Gastrocnemius medialis (tissue), 4 donors: Measurements from ENCODE around the gene NRG2. TPM values are rescaled to one million over a fixed set of nuclear protein-coding genes. Genes with fewer than 3 reads are reported as not detected.

ENCODE experiments used
- ATAC-seq, 2 donors: fragments of 150-250 bp; one replicate each; pipeline ENCODE4 v1.9.1; 2016
- DNase-seq, 2 donors: peaks; one replicate each; pipeline ENCODE4 v3.0.0-alpha.2; 2019
- H3K27ac ChIP-seq, 4 donors: fragments of 200-600 bp; sonication (generic); 1 replicate in 1 of 4; 2 replicates in 3 of 4; pipeline ENCODE4 v1.5.1; 2016 to 2018; ENCODE audit warnings: mild to moderate bottlenecking in 2 of 4, moderate library complexity in 1 of 4
- H3K27me3 ChIP-seq, 3 donors: fragments of 200-600 bp; sonication (generic) in 2 of 3; 1 replicate in 1 of 3; 2 replicates in 2 of 3; pipeline versions ENCODE4 v1.5.1 to v1.6.0; 2016 to 2019; ENCODE audit warnings: mild to moderate bottlenecking in 1 of 3, moderate library complexity in 1 of 3
- H3K36me3 ChIP-seq, 2 donors: fragments of 200-600 bp; sonication (generic) in 1 of 2; one replicate each; pipeline ENCODE4 v1.5.1; 2017 to 2018
- H3K4me1 ChIP-seq, 2 donors: fragments of 200-600 bp; sonication (generic) in 1 of 2; one replicate each; pipeline ENCODE4 v1.5.1; 2016 to 2017; ENCODE audit warnings: mild to moderate bottlenecking in 2 of 2
- H3K4me3 ChIP-seq, 4 donors: fragments of 200-600 bp; sonication (generic) in 3 of 4; 1 replicate in 1 of 4; 2 replicates in 3 of 4; pipeline ENCODE4 v1.5.1; 2016 to 2019; ENCODE audit warnings: mild to moderate bottlenecking in 2 of 4
- H3K9me3 ChIP-seq, 3 donors: fragments of 200-600 bp; sonication (generic) in 2 of 3; 1 replicate in 1 of 3; 2 replicates in 2 of 3; pipeline ENCODE4 v1.5.1; 2016 to 2019
- CTCF ChIP-seq, 5 experiments: fragments of 450-650 bp in 3 of 5; fragments of 200-600 bp in 2 of 5; sonication (generic) in 2 of 5; IDR thresholded peaks in 4 of 5; conservative IDR thresholded peaks in 1 of 5; 1 replicate in 4 of 5; 2 replicates in 1 of 5; pipeline ENCODE4 v1.5.1; 2016 to 2019; ENCODE audit warnings: antibody characterized with exemption in 5 of 5, mild to moderate bottlenecking in 3 of 5, moderate library complexity in 3 of 5
- POLR2A ChIP-seq, 2 donors: fragments of 450-650 bp; IDR thresholded peaks; one replicate each; pipeline ENCODE4 v1.6.1; 2017; ENCODE audit warnings: antibody characterized with exemption in 2 of 2, mild to moderate bottlenecking in 2 of 2, moderate library complexity in 2 of 2
- in situ Hi-C, 4 donors: fragments of 200-750 bp; cut with MboI; loops; one replicate each; pipeline versions ENCODE4 v1.15.0 to v1.8.0; 2017; ENCODE audit warnings: low sequenced_read_pairs in 4 of 4
- intact Hi-C: fragments of 100-400 bp; cut with DNase I; formaldehyde crosslinking; loops from one replicate; pipeline ENCODE4 v1.15.1; 2023; ENCODE audit warnings: low total_unique reads
- total RNA-seq, 4 donors: library from RNA; depleted of rRNA; stranded (reverse); fragments of >200 nt; gene quantifications; one replicate each; pipeline versions ENCODE4 v1.1.0 to v1.2.3, GENCODE V29; 2016

NRG2 gene
- total RNA-seq, 4 donors from 2014 or later, result 10.3 to 28.8 (median 20.0) TPM

- DNase-seq (no peak), ATAC-seq (no peak)
- TF ChIP-seq POLR2A (IDR thresholded peaks at IDR 0.05) (no peak), CTCF (IDR thresholded peaks at IDR 0.05 in 4 of 5, conservative IDR thresholded peaks at IDR 0.05 in 1 of 5) (no peak)
- Histone ChIP-seq H3K4me1 (peaks cover 18 to 19% of the 10 kb centered on the region in 2 donors), H3K36me3 (peaks cover 0 to 14% of the 10 kb centered on the region in 2 donors), H3K27me3 (no peaks in the 10 kb centered on the region), H3K9me3 (no peaks in the 10 kb centered on the region), H3K27ac (no peak overlapping the region), H3K4me3 (no peak overlapping the region)
- in situ Hi-C loops, result no loop called here
- intact Hi-C loops, result loop anchor here (10.0 kb wide), 1 partner anchor 159 kb away; the partner anchor contains the start of gene NRG2
These were observed 156.9 kb downstream of the NRG2 start for GRCh38 chr5:139886213-139886612.

- no peak for ATAC-seq
- TF ChIP-seq CTCF (IDR thresholded peaks at IDR 0.05 in 4 of 5, conservative IDR thresholded peaks at IDR 0.05 in 1 of 5), result no peak
- TF ChIP-seq POLR2A (IDR thresholded peaks at IDR 0.05), result no peak
- intact Hi-C loops, result loop anchor here (2.0 to 10.0 kb wide), 2 partner anchors 63 to 159 kb away; partner anchors contain the start of gene NRG2
- Histone ChIP-seq H3K36me3 (peaks cover 0 to 14% of the 10 kb centered on the region in 2 donors), H3K4me3 (no peak overlapping the region), H3K27me3 (no peaks in the 10 kb centered on the region), H3K27ac (no peak overlapping the region), H3K4me1 (peaks cover 18 to 19% of the 10 kb centered on the region in 2 donors), H3K9me3 (no peaks in the 10 kb centered on the region)
- in situ Hi-C loops, result no loop called here
- no peak for DNase-seq
These were observed 157.3 kb downstream of the NRG2 start for GRCh38 chr5:139885857-139886208.

GRCh38 chr5:139885172-139885856 is 157.8 kb downstream of the NRG2 start:
- Histone ChIP-seq H3K4me1 (peaks cover 18 to 19% of the 10 kb centered on the region in 2 donors), H3K36me3 (peaks cover 0 to 14% of the 10 kb centered on the region in 2 donors), H3K27ac (peak overlapping the region in 1 of 4 donors; percentile 31), H3K4me3 (no peak overlapping the region), H3K27me3 (no peaks in the 10 kb centered on the region), H3K9me3 (no peaks in the 10 kb centered on the region)
- TF ChIP-seq CTCF (IDR thresholded peaks at IDR 0.05 in 4 of 5, conservative IDR thresholded peaks at IDR 0.05 in 1 of 5), result no peak
- TF ChIP-seq POLR2A (IDR thresholded peaks at IDR 0.05), result no peak
- intact Hi-C loops (loop anchor here (2.0 to 10.0 kb wide), 2 partner anchors 63 to 159 kb away; partner anchors contain the start of gene NRG2), in situ Hi-C loops (no loop called here)
- DNase-seq, result no peak
- ATAC-seq, result no peak

- intact Hi-C loops (loop anchor here (2.0 to 10.0 kb wide), 3 partner anchors 64 to 160 kb away; partner anchors contain the start of gene NRG2), in situ Hi-C loops (no loop called here)
- H3K36me3 ChIP-seq, result peaks cover 0 to 14% of the 10 kb centered on the region in 2 donors
- H3K27me3 ChIP-seq, result no peaks in the 10 kb centered on the region
- TF ChIP-seq CTCF (IDR thresholded peaks at IDR 0.05 in 4 of 5, conservative IDR thresholded peaks at IDR 0.05 in 1 of 5), result no peak
- TF ChIP-seq POLR2A (IDR thresholded peaks at IDR 0.05), result no peak
- peaks cover 18 to 19% of the 10 kb centered on the region in 2 donors for H3K4me1 ChIP-seq
- no peak for DNase-seq
- H3K4me3 ChIP-seq, result no peak overlapping the region
- ATAC-seq, result no peak
- no peaks in the 10 kb centered on the region for H3K9me3 ChIP-seq
- H3K27ac ChIP-seq, result peak overlapping the region; percentile 23 to 66 (median 41)
These were observed 158.4 kb downstream of the NRG2 start for GRCh38 chr5:139884734-139885133.
